Testis (tissue), 3 donors: ENCODE measurements around the gene PRKAG3. TPM values are rescaled to one million over a fixed set of nuclear protein-coding genes. Genes with fewer than 3 reads are reported as not detected.
A peak's percentile ranks its signal among the peaks of the same experiment; 100 is the strongest.

Experiments
- DNase-seq: peaks from one replicate; pipeline ENCODE4 v3.0.0-alpha.2; 2019
- H3K27ac ChIP-seq, 2 donors: fragments of 200-600 bp; sonication (generic); one replicate each; pipeline ENCODE4 v1.5.1; 2019
- H3K27me3 ChIP-seq: fragments of 200-600 bp; sonication (generic); one replicate; pipeline ENCODE4 v1.5.1; 2019
- H3K36me3 ChIP-seq: fragments of 200-600 bp; sonication (generic); one replicate; pipeline ENCODE4 v1.5.1; 2017; ENCODE audit warnings: low read depth; ENCODE audit errors: missing control alignments
- H3K4me1 ChIP-seq: fragments of 200-600 bp; sonication (generic); one replicate; pipeline ENCODE4 v1.5.1; 2019
- H3K4me3 ChIP-seq, 2 donors: fragments of 200-600 bp; sonication (generic); one replicate each; pipeline ENCODE4 v1.5.1; 2017 to 2019
- H3K9me3 ChIP-seq: fragments of 200-600 bp; sonication (generic); one replicate; pipeline ENCODE4 v1.5.1; 2017
- POLR2A ChIP-seq: fragments of 450-650 bp; IDR thresholded peaks from one replicate; pipeline ENCODE4 v1.6.1; 2017; ENCODE audit warnings: antibody characterized with exemption, mild to moderate bottlenecking, moderate library complexity
- WGBS, 2 donors: methylation state at CpG; one replicate each; pipeline ENCODE4 v1.1.5; 2018; 5-methylcytosine and 5-hydroxymethylcytosine counted together
- intact Hi-C: fragments of 100-400 bp; cut with DNase I; formaldehyde crosslinking; loops from one replicate; pipeline ENCODE4 v1.15.1; 2023; ENCODE audit warnings: low total_unique reads
- polyA plus RNA-seq: library from polyadenylated mRNA; stranded (reverse); fragments of 350-450 nt; fragmentation: Illumina TruSeq; extraction: RNeasy Lipid Tissue Mini Kit (QIAGEN cat#74804); gene quantifications from one replicate; pipeline ENCODE4 v1.2.3, GENCODE V29; 2014; ENCODE audit warnings: low read depth, low replicate concordance; ENCODE audit not compliant: insufficient read depth
- total RNA-seq, 2 donors: library from RNA; depleted of rRNA; stranded (reverse); fragments of >200 nt; gene quantifications; one replicate each; pipeline ENCODE4 v1.2.3, GENCODE V29; 2016
- TF ChIP-seq, protein P1 (sequence below), 3 experiments: fragments of 450-650 bp in 2 of 3; fragments of 200-600 bp in 1 of 3; sonication (generic) in 1 of 3; IDR thresholded peaks; one replicate each; pipeline ENCODE4 v1.5.1; 2016 to 2019; ENCODE audit warnings: antibody characterized with exemption in 3 of 3, mild to moderate bottlenecking in 2 of 3, moderate library complexity in 1 of 3

Gene PRKAG3
- total and polyA plus RNA-seq, 3 donors from 2014 or later = 0.25 to 0.40 (median 0.39) TPM

DNA sequence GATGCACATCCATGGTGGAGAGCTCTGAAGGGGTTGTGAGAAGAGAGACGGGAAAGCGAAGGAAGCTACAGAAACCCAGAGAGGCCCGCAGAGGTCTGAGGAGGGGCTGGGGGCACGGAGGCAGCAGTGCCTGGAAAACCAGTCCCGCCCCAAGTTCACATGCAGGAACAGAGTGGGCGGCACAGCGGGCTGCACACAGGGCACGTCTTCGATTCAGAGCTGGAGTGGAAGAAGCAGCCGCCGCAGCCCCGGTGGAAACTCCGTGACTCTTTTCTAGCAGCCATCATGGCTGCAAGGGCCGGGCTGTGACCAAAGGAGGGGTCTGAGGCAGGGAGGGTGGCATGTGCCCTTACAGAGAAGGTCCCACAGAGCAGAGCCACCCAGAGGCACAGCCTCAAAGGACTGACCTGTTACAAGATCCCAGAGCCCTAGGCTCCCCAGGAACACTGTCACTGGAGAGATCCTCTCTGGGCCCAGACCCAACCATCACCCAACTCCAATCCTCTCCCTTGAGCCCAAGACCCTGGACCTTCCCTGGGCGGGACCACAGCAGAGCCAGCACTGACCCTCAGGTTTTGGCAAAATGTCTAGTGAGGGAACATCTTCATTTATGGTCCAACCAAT is 10.7 kb downstream of the PRKAG3 start:
- TF ChIP-seq, protein P1, sequence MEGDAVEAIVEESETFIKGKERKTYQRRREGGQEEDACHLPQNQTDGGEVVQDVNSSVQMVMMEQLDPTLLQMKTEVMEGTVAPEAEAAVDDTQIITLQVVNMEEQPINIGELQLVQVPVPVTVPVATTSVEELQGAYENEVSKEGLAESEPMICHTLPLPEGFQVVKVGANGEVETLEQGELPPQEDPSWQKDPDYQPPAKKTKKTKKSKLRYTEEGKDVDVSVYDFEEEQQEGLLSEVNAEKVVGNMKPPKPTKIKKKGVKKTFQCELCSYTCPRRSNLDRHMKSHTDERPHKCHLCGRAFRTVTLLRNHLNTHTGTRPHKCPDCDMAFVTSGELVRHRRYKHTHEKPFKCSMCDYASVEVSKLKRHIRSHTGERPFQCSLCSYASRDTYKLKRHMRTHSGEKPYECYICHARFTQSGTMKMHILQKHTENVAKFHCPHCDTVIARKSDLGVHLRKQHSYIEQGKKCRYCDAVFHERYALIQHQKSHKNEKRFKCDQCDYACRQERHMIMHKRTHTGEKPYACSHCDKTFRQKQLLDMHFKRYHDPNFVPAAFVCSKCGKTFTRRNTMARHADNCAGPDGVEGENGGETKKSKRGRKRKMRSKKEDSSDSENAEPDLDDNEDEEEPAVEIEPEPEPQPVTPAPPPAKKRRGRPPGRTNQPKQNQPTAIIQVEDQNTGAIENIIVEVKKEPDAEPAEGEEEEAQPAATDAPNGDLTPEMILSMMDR (IDR thresholded peaks at IDR 0.05) = no peak
- no peak for TF ChIP-seq POLR2A
- no peak for DNase-seq
- Histone ChIP-seq H3K9me3 (no peaks in the 10 kb centered on the region), H3K4me1 (peaks cover 6% of the 10 kb centered on the region), H3K27ac (no peak overlapping the region), H3K4me3 (no peak overlapping the region), H3K27me3 (no peaks in the 10 kb centered on the region), H3K36me3 (no peaks in the 10 kb centered on the region)
- 95 to 98% methylated on average over 14 to 15 of the region's 15 CpGs for WGBS, 2 donors
- intact Hi-C loops = no loop called here

DNA sequence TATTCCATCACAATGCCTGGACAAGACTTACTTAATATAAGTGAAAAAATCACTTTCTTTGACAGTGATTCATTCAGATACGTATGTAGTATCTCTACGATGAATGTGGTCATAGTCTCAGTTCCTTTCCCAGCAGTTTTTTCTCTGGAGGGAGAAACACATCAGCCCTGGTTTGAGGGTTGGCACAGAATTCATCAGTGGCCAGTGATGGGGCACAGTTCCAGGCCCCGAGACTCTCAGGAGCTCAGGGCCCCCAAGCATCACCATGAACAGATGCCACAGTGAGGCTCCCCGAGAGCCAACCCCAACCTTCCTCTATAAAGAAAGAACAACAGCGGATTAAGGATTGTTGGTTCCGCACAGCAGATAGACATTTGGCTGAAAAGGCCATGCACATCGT is 12.5 kb downstream of the PRKAG3 start:
- DNase-seq = no peak
- H3K9me3 ChIP-seq = no peaks in the 10 kb centered on the region
- no peak for TF ChIP-seq POLR2A
- TF ChIP-seq, protein P1 (IDR thresholded peaks at IDR 0.05) = no peak
- intact Hi-C loops = no loop called here
- H3K36me3 ChIP-seq = no peaks in the 10 kb centered on the region
- H3K27ac ChIP-seq = no peak overlapping the region
- H3K4me1 ChIP-seq = peaks cover 17% of the 10 kb centered on the region
- WGBS, 2 donors = 91 to 94% methylated on average over 7 of the region's 7 CpGs
- no peaks in the 10 kb centered on the region for H3K27me3 ChIP-seq
- H3K4me3 ChIP-seq = no peak overlapping the region

DNA sequence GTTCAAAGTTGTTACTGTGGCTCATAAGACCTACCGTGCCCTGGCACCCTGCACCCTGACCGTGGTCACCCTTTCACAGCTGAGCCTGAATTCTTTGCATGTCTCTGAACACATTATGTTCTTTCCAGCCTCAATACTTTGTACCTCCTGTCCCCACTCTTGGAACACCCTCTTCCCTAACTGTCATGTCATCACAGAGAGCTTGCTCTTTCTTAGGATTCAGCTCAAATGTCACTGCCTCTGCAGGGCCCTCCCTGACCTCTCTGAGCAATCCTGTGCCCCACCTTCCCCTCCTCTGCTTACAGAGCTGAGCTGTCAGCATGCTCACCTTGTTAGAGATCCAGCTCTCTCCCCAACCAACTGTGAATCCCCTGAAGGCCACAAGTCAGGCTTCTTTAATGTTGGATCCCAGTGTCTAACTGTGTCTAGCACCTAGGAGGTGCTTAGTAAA is 15.0 kb downstream of the PRKAG3 start:
- no peak for DNase-seq
- TF ChIP-seq, protein P1 (IDR thresholded peaks at IDR 0.05) = no peak
- no peak for TF ChIP-seq POLR2A

DNA sequence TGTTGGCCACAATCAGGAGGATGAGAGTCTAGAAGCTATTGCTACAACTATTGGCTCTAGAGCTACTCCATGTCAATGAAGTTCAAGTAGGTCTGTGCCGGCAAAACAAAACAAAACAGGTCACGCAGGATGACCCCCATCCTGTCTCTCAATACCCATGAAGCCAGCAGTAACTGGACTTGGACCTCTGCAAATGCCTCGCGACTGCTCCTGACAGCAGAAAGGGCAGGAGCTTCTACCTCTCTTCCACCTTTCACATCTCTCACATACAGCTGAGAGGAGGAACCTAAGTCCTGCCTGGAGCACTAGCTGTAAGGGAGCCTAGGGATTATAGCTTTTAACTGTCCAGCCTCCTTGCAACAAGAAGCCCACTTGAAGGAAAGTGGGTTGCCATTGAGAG is 16.0 kb downstream of the PRKAG3 start:
- no peaks in the 10 kb centered on the region for H3K27me3 ChIP-seq
- H3K36me3 ChIP-seq = no peaks in the 10 kb centered on the region
- 86 to 91% methylated on average over 3 to 4 of the region's 4 CpGs for WGBS, 2 donors
- no peak for DNase-seq
- peaks cover 20% of the 10 kb centered on the region for H3K4me1 ChIP-seq
- TF ChIP-seq, protein P1 (IDR thresholded peaks at IDR 0.05) = no peak
- no peak for TF ChIP-seq POLR2A
- intact Hi-C loops = no loop called here
- H3K27ac ChIP-seq = peak overlapping the region; percentile 18 to 35
- no peak overlapping the region for H3K4me3 ChIP-seq
- H3K9me3 ChIP-seq = no peaks in the 10 kb centered on the region

More for the DNA sequence above, 15.0 kb downstream of the PRKAG3 start:
- no peaks in the 10 kb centered on the region for H3K36me3 ChIP-seq
- no peaks in the 10 kb centered on the region for H3K27me3 ChIP-seq
- peaks cover 20% of the 10 kb centered on the region for H3K4me1 ChIP-seq
- intact Hi-C loops = no loop called here
- WGBS, 2 donors = 42 to 46% methylated on average over 2 of the region's 2 CpGs
- no peaks in the 10 kb centered on the region for H3K9me3 ChIP-seq
- H3K4me3 ChIP-seq = no peak overlapping the region
- H3K27ac ChIP-seq = peak overlapping the region; percentile 35 to 56

DNA sequence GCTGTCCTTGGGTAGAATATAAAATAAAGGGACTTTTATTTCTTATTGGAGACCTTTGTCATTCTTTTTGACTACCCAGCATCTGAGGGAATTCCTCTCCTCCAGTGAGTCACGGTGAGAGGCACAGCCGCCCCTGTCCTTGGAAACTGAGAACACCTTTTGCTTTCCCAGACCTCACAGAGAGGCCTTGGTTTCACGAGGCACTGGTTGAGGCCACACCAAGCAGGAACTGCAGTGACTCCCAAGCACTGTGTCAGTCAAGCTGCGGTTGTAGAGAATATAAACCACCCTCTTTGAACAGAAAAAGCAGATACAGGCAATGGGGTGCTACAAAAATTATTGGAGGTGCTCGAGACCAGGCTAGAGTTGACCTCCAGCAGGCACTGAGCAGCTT is 16.4 kb downstream of the PRKAG3 start:
- WGBS, 2 donors = 73 to 76% methylated on average over 5 of the region's 5 CpGs
- Histone ChIP-seq H3K36me3 (no peaks in the 10 kb centered on the region), H3K4me1 (peaks cover 20% of the 10 kb centered on the region), H3K9me3 (no peaks in the 10 kb centered on the region), H3K27me3 (no peaks in the 10 kb centered on the region), H3K4me3 (no peak overlapping the region), H3K27ac (peak overlapping the region in 1 of 2 donors; percentile 18)
- TF ChIP-seq, protein P1 (IDR thresholded peaks at IDR 0.05) = no peak
- no peak for TF ChIP-seq POLR2A
- intact Hi-C loops = no loop called here
- DNase-seq = peak; percentile 62
